Ovary (tissue), 9 donors: ENCODE results near the gene EGR4. TPM values are rescaled to one million over a fixed set of nuclear protein-coding genes. Genes with fewer than 3 reads are reported as not detected.

Experiments used
- DNase-seq, 5 donors: peaks; one replicate each; pipeline ENCODE4 v3.0.0-alpha.2; 2019 to 2020
- H3K27ac ChIP-seq, 2 donors: fragments of 200-600 bp; one replicate each; pipeline versions ENCODE4 v1.5.1 to v1.8.0; 2019 to 2022
- H3K27me3 ChIP-seq: fragments of 200-600 bp; one replicate; pipeline ENCODE4 v1.8.0; 2022
- H3K36me3 ChIP-seq: fragments of 200-600 bp; sonication (generic); one replicate; pipeline ENCODE4 v1.5.1; 2019
- H3K4me1 ChIP-seq: one replicate; pipeline ENCODE4 v1.8.1; 2013; ENCODE audit warnings: mild to moderate bottlenecking, moderate library complexity; ENCODE audit not compliant: insufficient read depth
- H3K4me3 ChIP-seq: fragments of 200-600 bp; sonication (generic); one replicate; pipeline ENCODE4 v1.5.1; 2017
- H3K9me3 ChIP-seq, 2 donors: fragments of 200-600 bp in 1 of 2; sonication (generic) in 1 of 2; one replicate each; pipeline versions ENCODE4 v1.5.1 to v1.8.1; 2013 to 2019; ENCODE audit warnings: mild to moderate bottlenecking in 1 of 2, moderate library complexity in 1 of 2
- CTCF ChIP-seq, 3 donors: fragments of 450-650 bp in 2 of 3; fragments of 200-600 bp in 1 of 3; IDR thresholded peaks; one replicate each; pipeline versions ENCODE4 v1.5.1 to v1.8.0; 2016 to 2022; ENCODE audit warnings: antibody characterized with exemption in 3 of 3, mild to moderate bottlenecking in 1 of 3
- EP300 ChIP-seq: sonication (generic); formaldehyde crosslinking; IDR thresholded peaks from one replicate; pipeline ENCODE4 v1.6.1; 2017; ENCODE audit warnings: antibody characterized with exemption
- POLR2A ChIP-seq: fragments of 450-650 bp; IDR thresholded peaks from one replicate; pipeline ENCODE4 v1.6.1; 2017; ENCODE audit warnings: antibody characterized with exemption, mild to moderate bottlenecking, moderate library complexity
- WGBS, 3 donors: extraction: QIAGEN DNeasy Blood & Tissue Kit in 1 of 3; methylation state at CpG; one replicate each; pipeline versions ENCODE4 v1.1.5 to v1.1.7; 2013 to 2017; 5-methylcytosine and 5-hydroxymethylcytosine counted together
- intact Hi-C, 4 donors: fragments of 100-400 bp; cut with DNase I; formaldehyde crosslinking; loops; one replicate each; pipeline versions ENCODE4 v1.11.0 to v1.15.1; 2022 to 2023
- polyA plus RNA-seq, 2 donors: library from polyadenylated mRNA; stranded (reverse); fragments of 200-250 nt in 1 of 2; fragments of 350-450 nt in 1 of 2; fragmentation: Illumina TruSeq in 1 of 2; extraction: RNeasy Lipid Tissue Mini Kit (QIAGEN cat#74804) in 1 of 2; gene quantifications; one replicate each; pipeline ENCODE4 v1.2.3, GENCODE V29; 2013 to 2014
- total RNA-seq, 7 donors: library from RNA; depleted of rRNA in 2 of 7; stranded (reverse); fragments of >200 nt in 2 of 7; fragmentation: NEBNext Ultra II Directional in 3 of 7; extraction: Animal tissue kit (Norgen Biotek cat#: 25700) in 3 of 7; gene quantifications; one replicate each; pipeline versions ENCODE4 v1.1.0 to v1.2.4, GENCODE V29; 2016 to 2023
- donor health status: DM: no; HTN: no; CAD: no; lungs with moderate emphysema.
- donor health status: DM: no; HTN: no; CAD: no.
- donor health status: Bipolar disorder and iron deficiency.
- donor health status: DM: yes; HTN: yes; CAD: no.
- donor health status: DM: no; HTN: no; CAD: no.
- donor health status: DM: yes; HTN: yes; CAD: no.

The EGR4 gene
- total and polyA plus RNA-seq, 9 donors = 0.04 to 0.13 TPM; not detected in 7

- H3K27ac ChIP-seq = no peak overlapping the region
- no peaks in the 10 kb centered on the region for H3K27me3 ChIP-seq
- DNase-seq = no peak
- H3K4me3 ChIP-seq = no peak overlapping the region
- no peaks in the 10 kb centered on the region for H3K36me3 ChIP-seq
- WGBS, 3 donors = 87 to 88% (median 87%) methylated on average over 3 of the region's 3 CpGs
- peaks cover 13% of the 10 kb centered on the region for H3K4me1 ChIP-seq
- intact Hi-C loops = no loop called here
- no peak for TF ChIP-seq POLR2A
- no peak for TF ChIP-seq EP300
- TF ChIP-seq CTCF (IDR thresholded peaks at IDR 0.05) = no peak
- H3K9me3 ChIP-seq = no peaks in the 10 kb centered on the region
Measured at GRCh38 chr2:73286134-73286655, 7.2 kb downstream of the EGR4 start.

GRCh38 chr2:73285159-73285739 lies 8.1 kb downstream of the EGR4 start:
- Histone ChIP-seq H3K36me3 (no peaks in the 10 kb centered on the region), H3K4me1 (peaks cover 13% of the 10 kb centered on the region), H3K27me3 (no peaks in the 10 kb centered on the region), H3K9me3 (no peaks in the 10 kb centered on the region), H3K27ac (no peak overlapping the region), H3K4me3 (no peak overlapping the region)
- intact Hi-C loops = no loop called here
- TF ChIP-seq EP300 (no peak), CTCF (IDR thresholded peaks at IDR 0.05) (no peak), POLR2A (no peak)
- DNase-seq = no peak
- WGBS, 3 donors = 44 to 50% (median 48%) methylated on average over 5 of the region's 5 CpGs

- Histone ChIP-seq H3K27ac (no peak within 1 kb of the TSS), H3K36me3 (no peaks in the 10 kb centered on the region), H3K27me3 (no peaks in the 10 kb centered on the region), H3K4me1 (peaks cover 13% of the 10 kb centered on the region), H3K9me3 (no peaks in the 10 kb centered on the region), H3K4me3 (peak within 1 kb of the TSS; percentile 60)
- intact Hi-C loops = no loop called here
- TF ChIP-seq CTCF (IDR thresholded peaks at IDR 0.05) = no peak
- no peak for TF ChIP-seq EP300
- no peak for TF ChIP-seq POLR2A
- peak in 4 of 5 donors; percentile 35 to 45 (median 44) for DNase-seq
- WGBS, 3 donors = 1 to 3% (median 2%) methylated on average over 45 to 68 of the region's 69 CpGs
Measured at GRCh38 chr2:73284296-73285158, 8.8 kb downstream of the EGR4 start, which contains the start of gene FBXO41. TSS of gene FBXO41 (minus strand) at chr2:73284478. CDS start at chr2:73269630, 14,848 bp downstream.

- Histone ChIP-seq H3K27me3 (no peaks in the 10 kb centered on the region), H3K27ac (no peak overlapping the region), H3K36me3 (no peaks in the 10 kb centered on the region), H3K4me1 (peaks cover 13% of the 10 kb centered on the region), H3K4me3 (peak overlapping the region; percentile 60), H3K9me3 (no peaks in the 10 kb centered on the region)
- intact Hi-C loops = no loop called here
- 2 to 3% (median 3%) methylated on average over 31 to 43 of the region's 43 CpGs for WGBS, 3 donors
- TF ChIP-seq CTCF (IDR thresholded peaks at IDR 0.05) = no peak
- no peak for TF ChIP-seq POLR2A
- TF ChIP-seq EP300 = no peak
- DNase-seq = no peak
Measured at GRCh38 chr2:73283545-73284295, 9.6 kb downstream of the EGR4 start.
